ENCODE results near the gene CCDC85C. TPM values are rescaled to one million over a fixed set of nuclear protein-coding genes. Genes with fewer than 3 reads are reported as not detected.

The CCDC85C gene
- polyA plus RNA-seq, 4 donors, result 19.0 to 30.3 (median 26.6) TPM

DNA sequence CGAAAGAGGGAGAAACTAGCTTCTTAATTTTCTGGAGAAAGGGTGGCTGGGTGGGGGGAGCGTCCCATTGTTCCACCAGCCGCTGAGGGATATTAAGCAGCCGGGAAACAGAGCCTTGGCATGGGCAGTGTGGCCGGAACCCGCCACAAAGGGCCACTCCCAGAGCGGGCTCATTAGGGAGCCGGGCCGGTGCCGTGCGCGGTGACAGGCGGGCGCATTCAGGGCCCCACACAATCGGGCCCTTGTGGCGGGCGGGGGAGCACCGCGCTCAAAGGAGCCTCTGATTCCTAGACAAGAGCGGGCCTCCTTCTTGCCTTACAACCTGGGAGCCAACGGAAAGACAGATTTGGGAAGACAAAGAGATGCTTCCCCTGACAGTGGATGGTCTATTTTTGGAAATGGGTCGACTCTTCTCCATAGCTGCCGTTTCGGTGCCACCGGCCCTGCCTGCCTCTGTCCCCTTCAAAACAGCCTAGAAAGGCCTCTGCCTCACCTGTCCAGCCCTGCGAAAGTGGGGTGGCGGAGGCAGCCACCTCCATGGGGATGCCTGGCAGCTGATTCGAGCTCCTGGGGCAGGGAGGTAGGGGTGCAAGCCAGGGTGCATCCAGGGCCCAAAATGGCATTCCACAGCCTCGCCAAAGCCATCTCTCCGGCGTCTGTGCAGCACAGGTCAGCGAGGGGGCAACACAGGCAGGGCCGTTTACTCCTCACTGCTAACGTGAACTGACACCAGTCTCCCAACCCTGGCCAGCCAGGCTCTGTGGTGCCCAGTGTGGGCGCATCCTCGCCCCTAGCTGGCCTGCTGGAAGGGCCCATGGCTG is 10.9 kb downstream of the CCDC85C start:
- no peak for DNase-seq (ENCODE audit: low read depth in 4 of 4, low spot score in 3 of 4)

DNA sequence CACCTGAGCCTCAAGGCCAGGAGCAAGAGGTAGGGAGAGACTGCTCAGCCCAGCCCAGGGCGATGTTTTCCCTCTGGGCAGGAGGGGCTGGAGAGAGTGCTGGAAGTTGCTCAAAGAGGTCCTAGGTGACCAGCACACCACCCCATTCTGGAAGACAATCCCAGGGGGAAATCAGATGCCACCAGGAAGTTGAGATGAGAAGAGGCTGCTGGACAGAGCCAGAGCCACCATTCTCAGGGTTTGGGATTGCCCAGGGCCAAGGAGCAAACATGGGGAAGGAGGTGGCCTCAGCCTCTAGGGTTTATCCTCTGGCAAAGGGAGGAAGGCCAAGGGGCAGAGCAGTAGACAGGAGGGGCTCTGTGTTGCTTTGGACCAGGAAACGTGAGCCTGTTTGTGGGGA is 11.6 kb downstream of the CCDC85C start:
- no peak for DNase-seq (ENCODE audit: low read depth in 4 of 4, low spot score in 3 of 4)

DNA sequence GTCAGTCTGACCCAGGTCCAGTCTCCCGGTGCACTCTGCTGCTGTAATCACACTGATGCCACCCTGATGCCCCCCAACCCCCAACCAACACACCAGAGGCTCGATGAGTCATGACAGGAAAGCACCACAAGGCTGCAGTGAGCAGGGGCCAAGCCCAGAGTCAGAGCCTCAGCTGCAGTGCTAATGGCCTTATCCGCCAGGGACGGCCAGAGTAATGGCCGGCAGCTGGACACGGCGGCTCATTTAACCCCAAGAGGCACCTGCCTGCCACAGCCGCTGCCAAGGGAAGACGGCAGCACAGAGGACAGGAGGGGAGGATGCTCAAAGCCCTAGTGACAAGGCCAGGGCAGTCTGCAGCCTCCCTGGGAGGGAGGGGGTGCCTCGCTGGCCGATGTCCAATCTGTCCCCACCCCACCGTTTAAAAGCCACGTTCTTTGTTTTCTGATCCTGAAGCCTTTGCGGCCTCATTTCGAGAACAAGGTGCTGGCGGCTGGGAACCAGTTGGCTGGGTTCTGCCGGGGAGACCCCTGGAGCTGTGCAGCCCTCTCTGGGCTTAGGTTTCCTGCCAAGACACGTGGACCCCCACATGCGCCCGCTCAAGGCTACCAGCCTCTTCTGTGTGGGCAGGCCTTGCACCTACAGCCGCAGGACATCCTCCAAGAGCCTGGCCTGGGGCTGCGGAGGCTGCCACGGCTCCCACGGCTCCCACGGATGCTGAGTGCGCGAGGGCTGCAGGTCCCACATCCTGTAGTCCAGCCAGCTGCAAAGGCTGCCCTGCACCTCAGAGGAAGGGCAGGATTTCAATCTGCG is 13.1 kb downstream of the CCDC85C start:
- no peak for DNase-seq (ENCODE audit: low read depth in 4 of 4, low spot score in 3 of 4)

DNA sequence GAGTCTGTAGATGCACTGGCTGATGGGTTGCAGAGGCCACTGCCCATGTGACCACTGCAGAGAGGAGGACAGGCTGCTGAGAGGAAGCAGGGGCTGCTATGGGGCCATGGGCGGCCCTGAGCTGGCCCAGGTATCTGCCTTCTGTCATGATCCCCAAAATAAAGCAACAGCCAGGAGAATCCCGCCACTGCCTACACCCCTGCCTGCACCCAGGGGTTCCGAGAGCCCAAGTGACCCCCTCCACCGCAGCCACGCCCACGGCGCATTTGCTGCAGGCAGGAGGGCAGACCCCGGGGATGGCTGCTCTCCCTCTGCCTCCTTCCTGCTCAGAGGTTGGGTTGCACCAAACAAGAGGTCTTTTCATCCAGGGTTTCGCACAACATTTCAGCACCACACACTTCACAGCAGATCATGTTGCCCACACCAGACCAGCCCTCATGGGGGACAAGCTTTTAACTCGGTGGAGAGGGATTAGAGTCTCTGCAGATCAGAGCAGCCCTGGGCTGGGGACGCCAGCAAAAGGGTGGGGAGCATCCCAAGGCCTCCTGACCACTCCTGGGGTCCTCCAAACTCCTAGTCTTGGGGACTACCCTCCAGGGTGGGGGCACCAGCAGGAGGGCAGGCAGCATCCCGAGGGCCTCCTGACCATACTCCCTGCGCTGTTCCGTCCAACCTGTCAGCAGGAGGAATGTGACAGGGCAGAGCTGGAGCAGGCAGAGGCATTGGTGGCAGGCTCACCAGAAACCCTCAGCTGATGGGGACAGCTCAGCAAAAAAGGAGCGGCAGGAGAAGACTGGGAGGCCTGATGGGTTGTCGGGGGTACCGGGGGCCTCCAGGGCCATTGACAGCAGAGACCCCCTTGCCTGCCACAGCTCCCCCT is 14.1 kb downstream of the CCDC85C start:
- DNase-seq (ENCODE audit: low read depth in 4 of 4, low spot score in 3 of 4), result no peak

DNA sequence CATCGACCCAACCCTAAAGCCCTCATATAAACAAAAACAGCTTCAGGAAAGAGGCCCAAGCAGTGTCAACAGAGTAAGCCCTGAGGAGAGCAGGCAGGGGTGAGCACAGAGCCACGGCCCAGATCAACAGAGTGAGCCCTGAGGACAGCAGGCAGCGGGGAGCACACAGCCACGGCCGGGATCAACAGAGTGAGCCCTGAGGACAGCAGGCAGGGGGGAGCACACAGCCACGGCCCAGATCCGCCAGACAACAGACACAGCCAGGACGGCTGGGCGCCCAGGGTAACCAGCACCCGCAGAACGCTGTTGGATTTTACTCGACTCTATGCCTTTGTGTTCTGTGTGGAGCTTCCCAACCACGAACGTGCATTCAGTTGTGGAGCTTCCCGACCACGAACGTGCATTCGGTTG is 15.0 kb downstream of the CCDC85C start:
- DNase-seq (ENCODE audit: low read depth in 4 of 4, low spot score in 3 of 4), result no peak

DNA sequence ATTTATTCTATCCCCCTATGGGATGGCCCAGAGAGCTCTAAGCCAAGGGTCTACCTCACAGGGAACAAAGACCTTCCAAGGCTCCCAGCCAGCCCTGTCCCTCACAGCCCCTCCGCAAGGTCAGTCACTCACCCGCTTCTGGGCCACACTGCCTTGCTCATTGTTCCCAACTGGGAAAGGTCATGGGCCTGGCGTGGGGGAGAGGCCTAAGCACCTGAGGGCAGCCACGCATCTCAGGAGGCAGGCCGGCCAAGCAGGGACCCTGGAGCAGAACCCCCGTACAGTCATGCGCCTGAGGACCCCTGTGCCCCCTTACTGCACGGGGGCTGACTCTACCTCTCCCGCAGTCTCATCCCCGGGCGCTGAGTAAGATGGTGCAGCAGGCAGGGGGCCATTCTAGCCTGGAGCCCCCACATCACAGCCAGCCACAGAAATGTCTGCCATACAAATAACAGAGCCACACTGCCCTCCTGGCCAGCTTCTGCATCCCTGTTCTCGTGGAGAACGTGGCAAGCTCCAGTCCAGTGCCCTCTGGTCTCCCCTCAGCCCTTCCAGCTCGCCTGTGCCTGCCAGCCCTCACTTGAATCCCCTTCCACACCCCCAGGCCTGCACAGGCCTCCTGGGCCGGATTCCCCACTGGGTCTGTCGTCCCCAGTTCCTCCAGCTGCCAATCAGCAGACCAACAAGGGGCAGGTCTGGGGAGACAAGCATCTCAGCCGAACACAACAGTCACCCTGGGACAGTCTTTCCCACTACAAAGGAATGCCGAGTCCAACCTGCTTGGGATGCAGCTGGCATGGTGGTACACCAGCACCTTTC is 16.3 kb downstream of the CCDC85C start:
- DNase-seq (ENCODE audit: low read depth in 4 of 4, low spot score in 3 of 4), result no peak

DNA sequence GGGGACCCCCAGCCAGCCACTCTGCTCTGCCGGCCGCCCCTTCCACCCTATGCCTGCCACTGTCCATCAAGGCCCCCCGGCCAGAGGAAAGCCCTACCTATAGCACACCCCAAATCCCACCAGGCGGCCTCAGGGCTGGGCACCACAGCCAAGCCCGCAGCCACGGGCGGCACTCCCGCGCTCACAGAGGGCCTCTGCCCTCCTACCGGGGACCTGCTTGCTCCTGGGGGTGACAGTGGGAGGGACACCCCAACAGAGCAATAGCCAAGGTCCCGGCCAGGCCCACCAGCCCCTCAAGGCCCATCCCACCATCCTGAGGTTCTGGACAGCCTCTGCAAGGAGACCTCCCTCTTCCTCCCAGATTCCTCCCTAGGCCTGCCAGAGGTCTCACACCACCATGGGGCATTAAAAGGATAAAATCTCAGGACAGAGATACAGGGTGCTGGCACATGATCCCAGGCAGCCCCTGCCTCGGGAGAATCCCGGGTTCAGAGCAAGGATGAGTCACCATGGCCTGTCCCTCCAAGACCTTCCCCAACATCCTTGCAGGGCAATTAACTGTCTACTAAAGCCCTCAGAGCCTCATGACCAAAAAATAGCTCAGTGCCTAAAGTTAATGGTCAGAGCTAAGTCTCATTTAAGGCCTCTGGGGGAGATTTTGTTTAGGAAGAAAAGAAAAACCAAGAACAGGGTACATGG is 17.1 kb downstream of the CCDC85C start:
- no peak for DNase-seq (ENCODE audit: low read depth in 4 of 4, low spot score in 3 of 4)

DNA sequence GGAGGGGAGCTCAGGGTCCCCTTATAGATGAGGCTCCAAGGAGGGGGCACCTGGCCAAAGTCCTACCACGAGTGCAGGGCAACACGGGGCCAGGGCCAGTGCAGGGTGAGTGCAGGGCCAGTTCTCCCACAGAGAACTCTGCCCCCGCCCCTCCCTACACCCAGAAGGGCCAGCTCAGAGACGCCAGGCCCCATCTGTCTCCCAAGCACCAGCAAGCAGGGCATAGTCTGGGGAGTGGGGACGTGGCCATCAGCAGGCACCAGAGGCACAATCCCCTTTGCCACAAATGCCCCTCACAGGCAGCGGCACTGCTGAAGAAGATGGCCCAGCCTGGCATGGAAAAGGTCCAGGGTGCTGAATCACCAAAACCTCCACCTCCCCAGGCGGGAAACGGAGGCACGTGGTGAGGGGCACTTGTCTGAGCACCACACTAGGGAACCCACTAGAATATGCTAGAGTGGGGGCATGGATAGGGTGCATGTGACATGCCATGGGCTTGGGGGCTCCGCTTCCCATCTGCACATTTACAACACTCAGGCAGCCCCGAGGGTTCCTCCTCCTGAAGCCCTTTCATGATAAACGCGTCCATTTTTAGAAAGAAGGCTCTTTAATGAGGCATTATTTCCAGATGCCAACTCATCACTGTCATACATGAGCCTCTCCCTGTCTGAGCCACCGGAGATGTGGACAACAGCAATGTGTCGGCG is 17.8 kb downstream of the CCDC85C start:
- no peak for DNase-seq (ENCODE audit: low read depth in 4 of 4, low spot score in 3 of 4)

DNA sequence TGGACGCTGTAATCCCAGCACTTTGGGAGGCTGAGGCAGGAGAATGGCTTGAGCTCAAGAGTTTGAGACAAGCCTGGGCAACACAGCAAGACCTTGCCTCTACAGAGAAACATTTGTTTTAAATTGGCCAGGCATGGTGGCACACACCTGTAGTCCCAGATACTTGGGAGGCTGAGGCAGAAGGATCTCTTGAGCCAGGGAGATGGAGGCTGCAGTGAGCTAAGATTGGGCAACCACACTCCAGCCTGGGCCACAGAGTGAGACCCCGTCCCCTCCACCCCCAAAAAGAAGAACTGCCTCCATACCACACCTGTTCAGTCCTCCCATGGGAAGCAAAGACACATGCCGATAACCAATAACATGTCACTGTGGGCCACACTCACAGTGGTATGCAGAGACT is 19.2 kb downstream of the CCDC85C start:
- no peak for DNase-seq (ENCODE audit: low read depth in 4 of 4, low spot score in 3 of 4)

DNA sequence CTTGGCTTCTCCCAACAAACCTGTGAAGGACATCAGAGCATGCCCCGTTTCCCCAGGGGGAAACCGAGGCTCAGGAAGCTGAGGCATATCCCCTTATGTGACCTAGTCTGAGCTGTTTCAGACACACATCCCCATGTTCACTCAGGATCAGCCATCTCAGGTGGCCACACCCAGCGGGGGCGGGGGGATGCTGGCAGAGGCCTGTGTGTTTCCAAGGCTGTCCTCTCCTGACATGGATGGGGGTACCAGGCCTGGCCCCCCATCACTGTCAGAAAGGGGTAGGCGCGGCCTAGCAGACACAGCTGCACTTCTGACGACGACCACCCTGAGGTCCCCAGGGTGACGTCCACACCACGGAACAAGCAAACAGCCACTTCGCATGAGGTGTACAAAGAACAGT is 22.1 kb downstream of the CCDC85C start:
- DNase-seq (ENCODE audit: low read depth in 4 of 4, low spot score in 3 of 4), result no peak

DNA sequence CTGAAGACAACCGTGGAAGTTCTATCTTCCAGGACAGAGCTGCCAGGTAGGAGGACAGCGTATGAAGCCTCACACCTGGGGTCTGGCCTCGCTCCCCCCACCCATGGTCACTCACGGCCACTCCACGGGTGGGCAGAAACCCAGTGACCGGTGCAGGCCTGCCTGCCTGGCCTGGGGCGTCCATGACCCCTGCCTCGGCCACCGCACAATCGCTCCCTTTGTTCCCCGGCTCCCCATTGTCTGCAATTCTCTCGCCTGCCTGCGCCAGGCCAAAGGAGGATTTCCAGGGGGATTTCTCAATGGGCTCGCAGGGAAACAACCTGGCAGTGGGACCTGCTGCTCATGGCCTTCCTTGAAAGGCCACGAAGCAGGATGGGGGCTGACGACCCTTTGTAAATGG is 22.6 kb downstream of the CCDC85C start:
- no peak for DNase-seq (ENCODE audit: low read depth in 4 of 4, low spot score in 3 of 4)

DNA sequence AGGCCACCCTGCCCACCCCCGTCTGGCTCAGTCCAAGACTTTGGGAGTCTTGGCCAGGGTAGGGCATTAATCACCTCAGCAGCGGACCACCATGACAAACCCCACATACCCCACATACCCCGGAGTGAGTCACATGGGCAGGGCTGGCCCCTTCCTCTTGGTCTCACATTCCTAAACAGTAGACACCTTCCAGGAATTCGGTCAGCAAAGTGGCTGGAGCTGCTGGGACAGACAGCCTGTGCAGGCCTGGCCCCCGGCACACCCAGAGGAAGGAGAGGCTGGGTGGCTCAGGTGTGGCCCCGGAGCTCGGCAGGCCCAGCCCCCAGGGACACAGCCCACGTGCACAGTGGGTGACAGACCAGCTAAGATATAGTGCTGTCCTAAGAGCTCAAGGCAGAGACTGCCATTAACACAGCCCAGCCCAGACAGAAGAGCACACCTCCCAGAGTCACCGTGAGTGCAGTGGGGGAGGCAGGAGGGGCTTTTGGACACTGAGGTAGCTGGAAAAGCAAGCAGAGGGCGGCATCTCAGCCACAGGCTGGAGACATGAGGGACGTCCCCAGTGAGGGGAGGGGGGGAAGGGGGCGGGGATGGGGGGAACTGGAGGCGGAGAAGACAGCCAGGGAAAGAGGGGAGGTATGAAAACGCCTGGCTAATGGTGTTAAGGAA is 24.0 kb downstream of the CCDC85C start:
- DNase-seq (ENCODE audit: low read depth in 4 of 4, low spot score in 3 of 4), result no peak

DNA sequence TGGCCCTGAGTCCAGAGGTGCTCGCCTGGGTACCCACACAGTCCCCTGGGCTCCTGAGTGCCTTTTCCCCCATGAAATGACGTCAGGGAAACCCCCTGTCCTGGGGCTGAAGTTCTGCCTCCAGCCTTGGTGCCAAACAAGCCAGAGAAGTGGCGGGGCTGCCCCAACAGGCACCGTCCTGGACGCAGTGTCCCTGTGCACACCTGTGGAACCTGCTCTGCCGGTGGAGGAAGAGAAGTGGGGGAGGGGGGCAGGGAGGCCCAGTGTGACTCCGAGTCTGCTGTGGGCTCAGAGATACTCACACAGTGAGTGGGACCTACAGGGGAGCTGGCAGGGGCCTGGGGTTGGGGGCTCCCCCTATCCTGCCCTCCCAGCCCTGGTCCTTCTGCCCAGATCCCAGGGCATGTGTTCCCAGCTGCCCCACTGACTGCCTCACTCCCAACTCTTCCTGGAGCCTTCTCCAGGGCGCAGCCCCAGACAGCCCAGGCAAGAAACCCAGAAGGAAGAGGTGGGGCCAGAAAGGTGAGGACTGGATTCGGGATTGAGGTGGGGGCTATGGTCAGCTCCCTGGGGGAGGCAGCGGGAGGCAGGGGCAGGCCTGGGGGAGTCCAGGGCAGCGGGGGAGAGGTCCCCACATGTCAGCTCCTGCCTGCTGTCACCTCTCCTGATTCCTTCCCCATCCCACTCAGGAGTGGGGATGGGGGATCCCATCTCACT is 24.7 kb downstream of the CCDC85C start:
- no peak for DNase-seq (ENCODE audit: low read depth in 4 of 4, low spot score in 3 of 4)

DNA sequence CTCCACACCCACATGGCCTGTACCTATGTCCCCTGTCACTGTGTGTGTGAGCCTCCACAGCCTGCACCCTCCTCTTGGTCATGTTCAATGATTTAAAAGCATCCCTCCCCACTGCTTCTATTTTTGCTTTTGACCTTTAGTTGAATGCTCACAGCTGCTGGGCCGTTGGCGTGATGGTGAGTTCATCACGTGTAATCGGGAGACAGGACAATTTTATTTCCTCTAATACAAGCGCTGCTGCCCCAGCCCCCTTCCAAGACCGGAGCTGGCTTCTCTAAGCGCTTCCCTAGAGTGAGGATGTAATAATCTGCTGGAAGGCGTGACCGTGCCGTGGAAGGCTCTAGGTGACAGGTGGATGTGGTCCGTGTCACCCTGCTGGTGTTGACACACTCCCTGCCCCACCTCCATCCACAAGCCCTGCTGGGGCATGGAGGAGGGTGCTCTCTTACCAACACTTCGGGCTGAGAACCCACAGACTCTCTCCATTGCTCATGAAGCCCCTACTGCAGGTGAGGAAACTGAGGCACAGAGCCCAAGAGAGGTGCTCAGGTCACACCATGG is 25.4 kb downstream of the CCDC85C start:
- DNase-seq (ENCODE audit: low read depth in 4 of 4, low spot score in 3 of 4), result no peak

DNA sequence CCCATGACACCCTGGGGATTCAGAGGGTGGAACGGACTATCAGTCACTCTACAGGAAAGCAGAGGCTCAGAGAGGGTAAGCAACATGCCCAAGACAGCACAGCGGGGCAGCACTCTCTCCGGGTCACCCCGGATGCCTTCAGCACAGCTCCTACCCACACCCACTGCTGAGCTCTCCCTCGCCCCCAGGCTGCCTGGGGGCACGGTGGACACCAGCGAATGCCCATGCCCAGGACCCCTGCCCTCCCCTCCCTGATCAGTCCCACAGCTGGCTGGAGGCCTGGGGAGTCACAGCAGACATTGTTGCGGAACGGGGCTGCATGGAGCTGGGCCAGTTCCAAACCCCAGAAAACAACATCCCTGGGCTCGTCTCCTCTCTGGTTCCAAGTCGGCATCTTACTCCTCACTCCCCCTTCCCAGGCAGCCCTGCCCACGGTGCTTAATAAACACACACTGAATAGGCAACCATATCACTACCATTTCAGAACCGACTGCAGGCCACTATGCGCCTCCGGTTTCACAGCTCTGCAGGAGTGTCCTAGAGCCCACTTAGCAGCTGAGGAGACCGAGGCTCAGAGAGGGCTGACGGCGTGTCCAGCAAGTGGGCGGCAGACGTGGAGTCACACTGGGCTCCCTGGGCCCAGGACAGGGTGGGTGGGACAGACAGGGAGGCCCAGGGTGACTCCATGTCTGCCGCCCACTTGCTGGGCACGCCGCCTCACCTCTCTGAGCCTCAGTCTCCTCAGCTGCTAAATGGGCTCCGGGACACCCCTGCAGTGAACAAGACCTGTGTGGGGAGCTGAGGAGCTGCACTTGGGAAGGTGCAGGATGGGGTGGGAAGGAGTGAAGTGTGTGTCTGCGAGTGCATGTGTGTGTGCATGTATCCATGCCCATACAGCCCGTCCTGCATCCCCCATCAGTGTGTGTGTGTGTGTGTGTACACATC is 27.0 kb downstream of the CCDC85C start:
- DNase-seq (ENCODE audit: low read depth in 4 of 4, low spot score in 3 of 4), result no peak

DNA sequence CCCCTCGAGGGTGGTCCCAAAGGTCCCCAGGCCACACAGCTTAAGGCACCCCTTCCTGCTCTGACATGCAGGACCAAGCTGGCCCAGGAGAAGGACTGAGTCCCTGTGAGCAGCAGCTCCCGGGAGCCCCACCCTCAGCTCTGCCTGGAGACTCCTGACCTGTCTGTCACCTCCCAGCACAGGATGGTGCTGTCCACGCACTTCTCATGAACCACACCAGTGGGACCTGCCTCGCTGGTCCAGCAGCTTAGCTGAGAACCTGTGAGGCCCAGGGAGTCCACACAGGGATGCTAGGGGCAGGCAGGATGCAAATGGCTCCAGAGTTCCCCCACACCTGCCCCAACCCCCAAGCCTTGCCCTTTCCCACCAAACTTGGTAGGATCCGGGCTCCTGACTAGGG is 27.7 kb downstream of the CCDC85C start:
- DNase-seq (ENCODE audit: low read depth in 4 of 4, low spot score in 3 of 4), result no peak
